Activated T-cell treated with anti-CD3 and anti-CD28 coated beads for 48 hours (primary cell): Measurements from ENCODE around the gene TEX36.
"Not testable (repeated sequence)": the region's sequence is repeated elsewhere in the genome, so short reads cannot be mapped to it uniquely, and the experiment has no call there.

Experiments
- DNase-seq: peaks from one replicate; pipeline ENCODE4 v3.0.0-alpha.2; 2020; ENCODE audit warnings: low read depth

Gene TEX36

GRCh38 chr10:125692196-125692595 lies 9.2 kb upstream of the TEX36 start:
- DNase-seq = no peak

GRCh38 chr10:125691160-125691981 lies 8.4 kb upstream of the TEX36 start:
- DNase-seq = no peak

- no peak for DNase-seq
Observed at GRCh38 chr10:125689955-125690569, 7.1 kb upstream of the TEX36 start.

- DNase-seq = no peak
Observed at GRCh38 chr10:125687507-125688185, 4.7 kb upstream of the TEX36 start.

GRCh38 chr10:125684581-125684980 lies 1.6 kb upstream of the TEX36 start:
- no peak for DNase-seq

GRCh38 chr10:125683821-125684220 lies 858 bp upstream of the TEX36 start:
- no peak for DNase-seq

- DNase-seq = no peak
Observed at GRCh38 chr10:125679436-125679835, 3.5 kb downstream of the TEX36 start.

GRCh38 chr10:125672884-125673283 lies 10.1 kb downstream of the TEX36 start:
- DNase-seq = no peak

- DNase-seq = no peak
Observed at GRCh38 chr10:125662584-125662983, 20.4 kb downstream of the TEX36 start.

GRCh38 chr10:125661941-125662515 lies 20.9 kb downstream of the TEX36 start:
- no peak for DNase-seq

GRCh38 chr10:125661431-125661940 lies 21.5 kb downstream of the TEX36 start:
- no peak for DNase-seq

GRCh38 chr10:125659071-125659470 lies 23.9 kb downstream of the TEX36 start:
- no peak for DNase-seq

- DNase-seq = no peak
Observed at GRCh38 chr10:125656523-125656922, 26.4 kb downstream of the TEX36 start.

GRCh38 chr10:125653113-125653512 lies 29.9 kb downstream of the TEX36 start:
- not testable (repeated sequence) for DNase-seq

- DNase-seq = no peak
Observed at GRCh38 chr10:125646311-125646710, 36.7 kb downstream of the TEX36 start.

- DNase-seq = no peak
Observed at GRCh38 chr10:125641398-125641797, 41.6 kb downstream of the TEX36 start.

- no peak for DNase-seq
Observed at GRCh38 chr10:125640653-125641052, 42.3 kb downstream of the TEX36 start.

- DNase-seq = no peak
Observed at GRCh38 chr10:125639846-125640245, 43.1 kb downstream of the TEX36 start.

- DNase-seq = no peak
Observed at GRCh38 chr10:125638555-125638954, 44.4 kb downstream of the TEX36 start.

- no peak for DNase-seq
Observed at GRCh38 chr10:125637496-125637895, 45.5 kb downstream of the TEX36 start.

- DNase-seq = no peak
Observed at GRCh38 chr10:125634606-125635005, 48.4 kb downstream of the TEX36 start.

- no peak for DNase-seq
Observed at GRCh38 chr10:125633517-125633999, 49.4 kb downstream of the TEX36 start.
